NCI-H748 (cell line): ENCODE measurements around the gene KCNJ5.
"Not testable (repeated sequence)": the region's sequence is repeated elsewhere in the genome, so short reads cannot be mapped to it uniquely, and the experiment has no call there.

Experiments used
- DNase-seq: peaks from one replicate; lab custom pipeline; 2025; ENCODE audit not compliant: unreplicated experiment; lab: John Stamatoyannopoulos, UW

KCNJ5 gene

DNA sequence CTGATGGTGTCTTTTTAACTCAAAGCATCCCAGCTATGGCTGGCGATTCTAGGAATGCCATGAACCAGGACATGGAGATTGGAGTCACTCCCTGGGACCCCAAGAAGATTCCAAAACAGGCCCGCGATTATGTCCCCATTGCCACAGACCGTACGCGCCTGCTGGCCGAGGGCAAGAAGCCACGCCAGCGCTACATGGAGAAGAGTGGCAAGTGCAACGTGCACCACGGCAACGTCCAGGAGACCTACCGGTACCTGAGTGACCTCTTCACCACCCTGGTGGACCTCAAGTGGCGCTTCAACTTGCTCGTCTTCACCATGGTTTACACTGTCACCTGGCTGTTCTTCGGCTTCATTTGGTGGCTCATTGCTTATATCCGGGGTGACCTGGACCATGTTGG, 20.1 kb downstream of the KCNJ5 start:
- no peak for DNase-seq

DNA sequence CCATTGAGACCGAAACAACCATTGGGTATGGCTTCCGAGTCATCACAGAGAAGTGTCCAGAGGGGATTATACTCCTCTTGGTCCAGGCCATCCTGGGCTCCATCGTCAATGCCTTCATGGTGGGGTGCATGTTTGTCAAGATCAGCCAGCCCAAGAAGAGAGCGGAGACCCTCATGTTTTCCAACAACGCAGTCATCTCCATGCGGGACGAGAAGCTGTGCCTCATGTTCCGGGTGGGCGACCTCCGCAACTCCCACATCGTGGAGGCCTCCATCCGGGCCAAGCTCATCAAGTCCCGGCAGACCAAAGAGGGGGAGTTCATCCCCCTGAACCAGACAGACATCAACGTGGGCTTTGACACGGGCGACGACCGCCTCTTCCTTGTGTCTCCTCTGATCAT, 20.5 kb downstream of the KCNJ5 start:
- no peak for DNase-seq

DNA sequence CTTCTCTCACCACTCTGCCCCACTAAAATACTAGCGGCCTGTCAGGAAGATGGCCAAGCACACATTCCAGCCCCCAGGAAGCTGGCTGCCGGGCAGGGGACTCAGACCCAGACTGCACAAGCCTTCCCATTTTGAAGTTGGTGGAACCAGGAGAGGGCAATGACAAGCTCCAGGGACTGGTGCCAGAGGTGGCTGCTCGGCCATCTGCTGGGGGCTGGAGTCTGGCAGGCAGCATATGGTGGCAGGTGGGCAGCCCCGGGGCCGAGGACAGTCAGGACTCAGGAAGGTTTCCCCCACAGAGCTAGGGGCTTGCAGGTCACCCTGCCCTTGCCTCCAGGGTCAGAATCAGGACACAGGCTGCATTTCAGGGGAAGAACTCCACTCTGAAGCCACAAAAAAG, 22.6 kb downstream of the KCNJ5 start:
- DNase-seq: no peak

DNA sequence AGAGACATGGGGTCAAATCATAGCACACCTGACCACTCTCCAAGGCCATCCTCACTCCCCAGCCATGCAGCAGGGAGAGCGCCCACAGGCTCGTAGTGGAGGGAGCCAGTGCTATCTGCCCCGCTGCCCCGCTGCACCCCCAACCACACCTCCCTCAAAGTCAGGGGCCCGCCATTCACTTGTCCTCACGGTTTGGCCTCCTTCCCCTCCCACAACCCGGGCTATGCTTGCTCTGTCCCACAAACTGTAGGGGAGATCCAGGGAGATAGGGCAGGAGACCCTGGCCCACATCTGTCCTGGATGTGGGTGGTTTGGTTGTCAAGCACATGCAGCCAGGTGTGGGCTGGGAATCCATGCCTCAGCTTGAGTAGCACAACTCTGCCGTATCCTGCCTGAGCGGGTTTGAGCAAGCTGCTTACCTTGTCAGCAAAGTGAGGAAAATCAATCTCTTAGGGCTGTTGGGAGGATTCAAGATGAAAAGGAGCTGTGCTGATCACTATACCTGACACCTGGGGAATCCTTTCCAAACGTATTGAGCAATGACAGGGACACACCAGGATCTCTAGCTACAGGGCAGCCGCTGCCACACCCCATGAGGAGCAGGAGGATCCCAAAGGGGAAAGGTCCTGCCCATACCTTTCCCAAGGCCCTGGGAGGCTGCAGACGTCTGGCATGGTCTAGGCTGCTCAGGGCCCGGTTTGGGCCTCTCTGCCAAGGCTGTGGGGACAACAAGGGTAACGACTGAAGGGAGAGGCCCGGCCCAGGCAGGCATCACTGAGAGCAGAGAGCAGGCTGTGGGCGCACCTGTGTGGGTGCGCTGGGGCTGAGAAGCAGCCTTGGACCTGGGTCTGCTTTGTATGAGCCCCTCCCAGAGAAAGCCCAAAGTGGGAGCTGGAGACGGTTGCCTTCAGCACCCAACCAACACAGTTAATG, 23.3 kb downstream of the KCNJ5 start:
- DNase-seq: no peak

DNA sequence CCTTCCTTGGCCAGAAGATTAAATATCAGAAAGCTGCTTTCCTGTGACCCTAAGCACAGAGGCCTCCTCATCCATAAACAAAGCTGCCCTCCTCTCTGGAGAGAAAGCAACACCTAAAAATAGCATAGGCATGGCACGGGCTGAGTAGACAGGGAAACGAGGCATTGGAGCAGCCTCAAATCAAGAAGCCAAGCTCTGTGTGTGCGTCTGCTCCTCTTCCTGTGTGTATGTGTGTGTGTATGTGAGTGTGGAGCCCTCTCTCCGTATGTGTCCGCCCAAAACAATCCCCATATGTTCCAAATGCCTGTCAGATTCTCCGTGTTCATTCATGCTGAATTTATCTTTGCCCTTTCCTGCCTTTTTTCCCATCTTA, 24.0 kb downstream of the KCNJ5 start:
- DNase-seq: no peak

DNA sequence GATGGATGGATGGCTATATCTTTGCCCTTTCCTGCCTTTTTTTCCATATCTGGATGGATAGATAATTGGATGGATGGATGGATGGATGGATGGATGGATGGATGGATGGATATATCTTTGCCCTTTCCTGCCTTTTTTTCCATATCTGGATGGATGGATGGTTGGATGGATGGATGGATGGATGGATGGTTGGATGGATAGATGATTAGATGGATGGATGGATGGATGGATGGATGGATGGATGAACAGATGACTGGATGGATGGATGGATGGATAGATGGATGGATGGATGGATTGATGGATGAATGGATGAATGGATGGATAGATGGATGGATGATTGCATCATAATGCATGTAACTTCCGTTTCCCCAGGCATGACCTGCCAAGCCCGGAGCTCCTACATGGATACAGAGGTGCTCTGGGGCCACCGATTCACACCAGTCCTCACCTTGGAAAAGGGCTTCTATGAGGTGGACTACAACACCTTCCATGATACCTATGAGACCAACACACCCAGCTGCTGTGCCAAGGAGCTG, 24.9 kb downstream of the KCNJ5 start:
- no peak for DNase-seq

DNA sequence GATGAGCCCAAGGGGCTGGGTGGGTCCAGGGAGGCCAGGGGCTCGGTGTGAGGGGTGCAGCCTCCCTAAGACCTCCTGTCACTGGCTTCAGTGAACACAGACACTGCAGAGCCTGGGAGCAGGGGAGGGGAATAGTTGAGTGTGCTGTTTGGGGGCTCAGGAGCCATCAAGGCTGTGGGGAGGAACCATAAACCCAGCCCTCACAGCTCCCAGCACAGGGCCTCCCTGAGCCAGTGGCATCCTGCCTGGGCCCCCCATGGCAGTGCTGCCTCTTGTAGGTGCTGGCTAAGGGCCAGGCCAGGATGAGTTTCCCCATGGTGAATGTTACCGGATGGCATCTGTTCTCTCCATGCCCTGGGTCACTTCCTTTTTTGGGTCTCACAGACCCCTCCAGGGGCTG, 25.5 kb downstream of the KCNJ5 start:
- DNase-seq: no peak

DNA sequence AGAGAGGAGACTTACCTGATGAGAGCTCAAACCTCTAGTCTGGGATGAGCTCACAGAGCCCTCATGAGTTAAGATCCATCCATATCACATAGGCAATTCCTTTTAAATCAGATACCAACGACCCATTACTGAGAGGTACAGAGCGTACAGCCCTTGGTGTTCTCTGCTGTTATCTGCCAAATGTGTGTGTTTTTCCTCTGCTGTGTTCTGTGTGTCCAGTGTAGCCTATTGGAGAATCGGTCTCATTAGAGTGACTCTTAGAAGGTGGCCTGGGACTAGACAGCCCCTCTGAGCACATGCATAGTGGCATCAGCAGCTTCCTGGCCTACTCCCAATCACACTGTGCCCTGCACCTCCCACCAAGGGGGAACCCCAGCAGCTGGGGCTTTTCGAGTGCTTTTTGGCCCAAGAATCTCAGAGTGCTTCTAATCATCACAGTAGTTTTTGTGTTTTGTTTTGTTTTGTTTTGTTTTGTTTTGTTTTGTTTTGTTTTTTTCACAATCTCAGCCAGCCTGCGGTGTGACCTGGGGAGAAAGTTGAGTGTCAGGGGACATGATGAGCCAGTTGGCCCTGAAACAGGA, 26.1 kb downstream of the KCNJ5 start:
- no peak for DNase-seq

DNA sequence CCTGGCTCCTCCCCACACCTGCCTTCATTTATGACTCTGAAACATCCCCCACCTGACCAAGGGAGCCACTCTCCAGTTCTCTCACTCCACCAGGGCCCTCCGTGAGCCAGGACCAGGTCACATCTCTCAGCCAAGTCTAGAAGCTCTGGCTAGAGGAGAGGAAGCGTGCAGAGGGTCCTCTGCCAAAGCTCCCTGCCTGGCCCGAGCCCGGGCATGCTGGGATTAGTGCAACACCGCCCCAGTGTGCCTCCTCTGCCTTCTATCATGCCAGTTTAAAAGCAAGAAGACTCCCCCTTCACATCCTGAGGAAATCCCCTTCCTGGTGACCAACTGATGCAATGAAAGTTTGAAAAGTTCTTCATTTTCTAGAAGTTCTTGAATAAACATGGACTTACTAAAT, 28.1 kb downstream of the KCNJ5 start:
- DNase-seq: no peak

DNA sequence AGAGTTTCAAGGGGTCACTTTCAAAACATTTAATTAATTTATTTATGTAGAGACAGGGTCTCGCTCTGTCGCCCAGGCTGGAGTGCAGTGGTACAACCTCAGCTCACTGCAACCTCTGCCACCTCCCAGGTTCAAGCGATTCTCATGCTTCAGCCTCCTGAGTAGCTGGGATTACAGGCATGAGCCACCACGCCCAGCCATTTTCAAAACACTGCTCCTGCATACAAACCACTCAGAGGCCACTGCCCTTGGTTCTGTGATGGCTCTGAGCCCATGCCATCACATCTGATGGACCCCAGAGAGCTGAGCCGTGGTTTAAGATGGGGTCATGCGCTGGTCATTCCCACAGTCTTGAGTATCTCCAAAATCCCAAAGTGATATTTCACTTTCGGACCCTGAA, 28.5 kb downstream of the KCNJ5 start:
- not testable (repeated sequence) for DNase-seq

DNA sequence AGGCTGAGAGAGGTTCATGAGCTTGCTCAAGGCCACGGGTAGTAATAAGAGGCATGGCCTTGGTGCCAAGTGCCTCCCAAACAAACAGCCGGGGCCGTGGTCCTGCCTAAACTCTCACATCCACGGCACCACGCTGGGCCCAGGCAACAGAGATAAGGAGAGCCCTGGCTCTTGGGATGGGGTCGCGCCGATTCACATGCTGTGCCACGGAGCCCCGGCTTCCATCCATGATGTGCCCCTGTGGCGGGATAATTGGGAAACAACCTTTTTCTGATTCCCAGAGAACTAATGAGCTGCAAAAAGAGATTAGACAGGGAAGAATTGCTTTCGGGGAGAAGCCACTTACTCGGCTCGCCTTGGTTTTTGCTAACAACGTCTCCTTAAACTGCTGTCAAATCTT, 29.5 kb downstream of the KCNJ5 start:
- no peak for DNase-seq

DNA sequence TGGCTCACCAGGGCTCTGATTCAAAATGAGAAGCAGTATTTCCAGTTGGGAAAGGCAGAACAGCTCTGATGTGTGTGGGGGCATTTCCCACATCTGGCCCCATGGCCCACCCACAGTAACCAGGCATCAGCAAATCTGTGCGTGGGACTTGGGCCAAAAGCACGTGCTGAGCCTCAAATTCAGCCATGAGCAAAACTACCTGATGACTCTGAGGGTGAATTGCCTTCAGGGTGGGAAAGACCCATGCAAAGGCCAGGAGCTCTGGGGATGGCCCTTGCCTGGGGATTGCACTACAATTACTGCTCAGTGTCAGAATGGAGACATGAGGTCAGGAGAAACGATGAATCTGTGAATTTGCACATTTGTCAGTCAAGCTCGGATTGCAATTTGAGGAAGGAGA, 30.6 kb downstream of the KCNJ5 start:
- DNase-seq: no peak

DNA sequence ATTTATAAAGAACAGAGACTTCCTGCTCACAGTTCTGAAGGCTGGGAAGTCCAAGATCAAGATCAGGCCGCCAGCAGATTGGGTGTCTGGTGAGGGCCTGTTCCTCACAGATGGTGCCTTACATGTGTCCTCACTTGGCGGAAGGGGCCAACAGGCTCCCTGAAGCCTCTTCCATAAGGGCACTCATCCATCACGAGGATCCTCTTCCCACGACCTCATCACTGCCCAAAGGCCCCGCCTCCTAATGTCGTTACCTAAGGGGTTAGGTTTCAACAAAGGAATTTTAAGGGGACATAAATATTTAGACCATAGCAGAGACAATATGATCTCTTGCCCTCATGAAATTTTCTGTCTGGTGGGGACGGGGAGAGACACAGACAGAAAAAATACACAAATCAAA, 32.9 kb downstream of the KCNJ5 start:
- DNase-seq: no peak

DNA sequence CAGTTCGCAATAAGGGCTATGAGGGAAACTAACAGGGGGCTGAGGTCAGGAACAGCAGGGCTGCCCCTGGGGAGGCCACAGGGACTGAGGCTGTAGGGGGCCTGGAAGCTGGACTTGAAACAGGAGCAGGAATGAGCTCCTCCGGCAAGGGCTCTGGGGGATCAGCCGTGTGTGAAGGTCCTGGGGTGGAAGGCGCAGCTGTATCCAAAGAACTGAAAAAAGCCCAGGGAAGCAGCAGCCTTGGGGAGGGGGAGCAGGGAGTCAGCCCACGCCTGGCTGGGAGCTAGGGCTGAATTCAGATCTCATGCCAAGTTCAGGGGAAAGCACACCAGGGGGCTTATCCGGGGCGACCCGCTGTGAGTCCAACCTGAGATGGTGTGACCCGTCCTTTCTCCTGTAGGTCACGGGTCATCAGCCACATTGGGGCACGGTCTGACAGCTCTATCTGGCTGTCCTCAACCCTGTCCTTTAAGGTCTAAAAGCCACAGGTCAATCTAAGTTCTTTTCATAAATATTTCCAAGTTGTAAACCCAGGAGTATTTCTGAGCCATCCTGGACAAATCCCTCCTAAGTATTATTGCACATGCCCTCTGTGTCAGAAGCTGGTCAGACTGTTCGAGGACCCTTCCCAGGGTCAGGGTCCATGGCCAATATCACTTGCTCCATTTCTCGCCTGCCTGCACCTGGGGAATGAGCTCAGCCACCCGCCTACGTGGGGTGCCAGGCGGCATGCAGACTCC, 33.5 kb downstream of the KCNJ5 start:
- DNase-seq: no peak

DNA sequence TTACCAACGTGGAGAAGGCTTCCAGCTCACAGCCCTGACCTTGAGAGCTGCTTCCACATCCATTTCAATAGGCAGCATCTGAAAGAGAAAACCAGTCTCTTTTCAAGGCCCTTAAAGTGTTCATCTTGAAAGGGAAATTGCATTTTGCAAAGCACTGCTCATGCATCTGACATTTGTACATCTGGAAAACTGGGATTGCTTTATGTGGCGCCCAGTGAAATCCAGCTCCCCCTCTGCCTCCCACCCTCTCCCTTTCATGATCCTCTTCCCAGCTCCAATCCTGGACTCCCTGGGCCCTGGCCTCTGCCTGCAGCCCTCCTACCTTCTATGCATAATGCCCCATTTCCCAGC, 34.1 kb downstream of the KCNJ5 start:
- DNase-seq: no peak

DNA sequence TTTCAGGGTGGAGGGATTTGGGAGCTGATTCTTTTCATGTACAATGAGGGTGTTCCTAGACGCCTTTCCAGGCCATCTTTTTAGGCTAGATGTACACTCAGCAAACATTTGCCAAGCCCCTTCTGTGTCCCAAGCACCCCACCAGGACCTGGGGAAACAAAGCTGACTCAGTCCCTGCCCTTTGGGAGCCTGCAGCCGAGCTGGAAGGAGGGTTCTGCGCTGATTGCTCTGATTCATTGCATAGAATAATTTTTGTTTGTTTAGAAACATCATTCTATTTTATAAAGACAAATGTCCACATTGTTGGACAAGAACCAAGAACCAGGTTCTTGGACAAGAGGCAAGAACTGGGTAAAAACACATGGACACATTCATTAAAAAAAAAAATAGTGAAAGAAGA, 34.8 kb downstream of the KCNJ5 start:
- no peak for DNase-seq

DNA sequence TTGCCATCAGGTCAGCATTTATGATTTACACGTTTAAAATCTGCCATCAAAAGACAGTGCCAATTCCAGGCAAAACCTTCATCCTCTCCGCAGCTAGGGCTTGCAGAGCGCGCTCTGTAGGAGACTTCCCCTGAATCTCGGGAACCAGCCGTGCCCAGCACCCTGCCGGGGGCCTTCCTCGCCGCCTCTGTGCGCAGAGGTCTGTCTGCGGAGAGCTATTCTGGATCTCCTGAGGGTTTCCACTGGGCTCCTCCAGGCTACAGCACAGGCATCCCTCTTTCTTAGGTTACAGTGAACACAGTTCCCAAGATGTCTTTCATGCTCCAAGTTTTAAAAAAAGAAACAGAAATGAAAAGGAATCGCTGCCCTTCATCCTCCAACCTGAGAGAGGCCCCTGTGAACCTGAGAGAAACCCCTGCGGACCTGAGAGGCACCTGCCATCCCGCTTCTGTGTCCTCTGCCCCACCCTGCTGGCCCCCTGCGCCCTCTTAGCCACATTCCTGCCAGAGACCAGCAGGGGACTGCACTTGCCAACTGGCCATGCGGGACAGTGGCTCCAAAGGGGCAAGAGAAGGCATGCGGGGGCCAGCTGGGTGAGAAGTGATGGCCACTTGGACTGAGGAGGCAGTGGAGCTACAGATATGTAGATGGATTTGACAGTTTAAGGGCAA, 35.4 kb downstream of the KCNJ5 start:
- DNase-seq: no peak

DNA sequence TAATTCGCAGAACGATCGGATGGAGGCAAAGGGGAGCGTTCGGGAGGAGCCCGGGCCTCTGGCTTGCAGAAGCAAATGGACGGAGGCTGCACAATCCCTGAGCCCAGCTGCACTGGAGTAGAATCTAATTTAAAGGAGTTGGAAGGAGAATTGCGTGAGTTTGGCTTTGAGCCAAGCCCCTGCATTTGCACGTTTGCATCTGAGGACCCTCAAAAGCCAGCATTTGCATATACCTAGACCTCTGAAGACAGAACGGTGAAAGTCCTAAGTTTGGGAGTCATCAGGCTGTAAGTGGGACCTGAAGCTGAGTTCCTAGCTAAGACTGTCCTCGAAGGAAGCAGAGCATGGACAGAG, 35.9 kb downstream of the KCNJ5 start:
- DNase-seq: no peak

DNA sequence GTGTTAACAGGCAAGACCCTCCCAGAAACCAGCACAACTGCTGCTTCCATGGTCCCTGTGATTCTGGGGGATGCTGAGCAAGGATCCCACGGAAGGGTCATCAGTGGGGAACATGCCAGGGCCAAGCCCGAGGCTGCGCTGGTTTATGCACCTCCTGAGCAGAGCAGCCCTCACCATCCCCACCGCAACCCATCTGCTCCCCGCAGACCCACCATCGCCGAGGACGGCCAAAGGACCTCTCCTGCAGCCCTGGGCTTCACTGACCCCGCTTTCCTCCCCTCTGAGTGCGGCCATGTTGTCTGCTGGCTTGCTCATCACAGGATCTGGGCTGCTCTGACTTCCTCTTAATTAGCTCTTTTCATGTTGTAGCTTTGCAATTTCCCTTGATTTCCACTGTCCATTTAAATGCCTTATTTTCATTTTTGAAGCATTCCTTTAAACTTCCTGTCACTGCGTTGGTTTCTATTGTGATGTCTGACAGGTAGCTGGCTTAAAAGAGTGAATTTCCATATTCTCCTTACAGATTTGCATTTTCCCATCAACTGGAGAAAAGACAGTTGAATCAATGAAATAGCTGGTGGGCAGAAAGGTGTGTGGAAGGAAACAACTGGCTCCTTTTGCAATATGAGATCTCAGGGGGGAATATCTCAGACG, 36.7 kb downstream of the KCNJ5 start:
- no peak for DNase-seq

DNA sequence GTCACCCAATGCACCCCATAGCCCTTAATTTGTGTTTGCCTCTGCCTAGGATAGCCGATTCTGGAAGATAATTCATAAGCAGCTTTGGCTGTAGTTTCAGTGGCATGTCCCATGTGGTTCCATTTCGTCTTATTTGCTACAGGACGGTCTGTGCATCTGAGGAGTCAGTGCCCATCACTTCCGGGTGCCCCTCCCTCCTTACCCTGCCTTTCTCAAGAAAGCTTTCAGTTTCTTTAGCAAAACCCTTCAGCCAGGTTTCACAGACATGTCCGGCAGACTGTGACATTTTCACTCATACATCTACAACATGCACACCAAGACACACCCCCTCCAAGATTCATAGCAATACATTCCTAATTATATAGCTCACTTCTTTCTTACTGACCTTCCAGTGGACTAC, 37.2 kb downstream of the KCNJ5 start:
- no peak for DNase-seq

DNA sequence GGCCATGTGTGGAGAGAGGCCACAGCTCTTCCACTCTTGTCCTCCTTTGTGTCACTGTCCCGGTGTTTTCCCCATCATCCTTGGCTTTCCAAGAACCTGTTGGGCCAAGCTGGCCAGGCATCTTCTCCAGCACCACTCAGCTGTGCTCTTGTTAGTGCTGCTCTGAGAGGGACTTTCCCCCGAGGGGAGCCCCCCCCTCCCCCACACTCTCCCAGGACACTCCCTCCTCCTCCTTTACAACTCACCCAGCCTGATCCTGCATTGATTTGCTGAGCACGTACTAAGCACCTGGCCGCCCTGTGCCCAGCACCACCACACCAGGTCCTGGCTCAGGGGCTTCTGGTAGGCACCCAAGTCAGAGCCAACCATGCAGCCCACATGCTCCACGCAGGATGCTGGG, 38.3 kb downstream of the KCNJ5 start:
- DNase-seq: no peak
